Measurements from ENCODE around the gene MYRIP. TPM values are rescaled to one million over a fixed set of nuclear protein-coding genes. Genes with fewer than 3 reads are reported as not detected.
"Not testable (repeated sequence)": the region's sequence is repeated elsewhere in the genome, so short reads cannot be mapped to it uniquely, and the experiment has no call there.

Gene MYRIP
- total RNA-seq (2014; rRNA removed): 0.11 TPM in 1 of 2 replicates, not detected in the other
- polyA plus RNA-seq (2012): 0.11 TPM

GRCh38 chr3:39809181-39809994 is at the start of gene MYRIP:
MYRIP (plus strand) TSS chr3:39809609; CDS start chr3:39900817, 91,208 bp downstream.
- no peak for DNase-seq (ENCODE audit: low read depth)

GRCh38 chr3:39760325-39760724 is 49.1 kb upstream of the MYRIP start:
- no peak for DNase-seq (ENCODE audit: low read depth)

GRCh38 chr3:39762537-39763070 is 46.8 kb upstream of the MYRIP start:
- DNase-seq (ENCODE audit: low read depth): no peak

- no peak for DNase-seq (ENCODE audit: low read depth)
Measured at GRCh38 chr3:39763390-39763789, 46.0 kb upstream of the MYRIP start.

GRCh38 chr3:39765575-39765974 is 43.8 kb upstream of the MYRIP start:
- DNase-seq (ENCODE audit: low read depth): no peak

GRCh38 chr3:39766433-39766832 is 43.0 kb upstream of the MYRIP start:
- no peak for DNase-seq (ENCODE audit: low read depth)

GRCh38 chr3:39766909-39767308 is 42.5 kb upstream of the MYRIP start:
- not testable (repeated sequence) for DNase-seq (ENCODE audit: low read depth)

- not testable (repeated sequence) for DNase-seq (ENCODE audit: low read depth)
Measured at GRCh38 chr3:39778168-39778567, 31.2 kb upstream of the MYRIP start.

GRCh38 chr3:39779511-39780230 is 29.7 kb upstream of the MYRIP start:
- no peak for DNase-seq (ENCODE audit: low read depth)

GRCh38 chr3:39780352-39780751 is 29.1 kb upstream of the MYRIP start:
- DNase-seq (ENCODE audit: low read depth): no peak

GRCh38 chr3:39781025-39781424 is 28.4 kb upstream of the MYRIP start:
- no peak for DNase-seq (ENCODE audit: low read depth)

GRCh38 chr3:39781632-39782031 is 27.8 kb upstream of the MYRIP start:
- no peak for DNase-seq (ENCODE audit: low read depth)

GRCh38 chr3:39783680-39784079 is 25.7 kb upstream of the MYRIP start:
- no peak for DNase-seq (ENCODE audit: low read depth)

GRCh38 chr3:39784922-39785321 is 24.5 kb upstream of the MYRIP start:
- DNase-seq (ENCODE audit: low read depth): no peak

- no peak for DNase-seq (ENCODE audit: low read depth)
Measured at GRCh38 chr3:39788128-39788883, 21.1 kb upstream of the MYRIP start.

- DNase-seq (ENCODE audit: low read depth): no peak
Measured at GRCh38 chr3:39791603-39792002, 17.8 kb upstream of the MYRIP start.

- no peak for DNase-seq (ENCODE audit: low read depth)
Measured at GRCh38 chr3:39794880-39795279, 14.5 kb upstream of the MYRIP start.

- DNase-seq (ENCODE audit: low read depth): no peak
Measured at GRCh38 chr3:39801216-39801615, 8.2 kb upstream of the MYRIP start.

- not testable (repeated sequence) for DNase-seq (ENCODE audit: low read depth)
Measured at GRCh38 chr3:39802486-39802885, 6.9 kb upstream of the MYRIP start.

GRCh38 chr3:39803956-39804355 is 5.5 kb upstream of the MYRIP start:
- DNase-seq (ENCODE audit: low read depth): no peak

GRCh38 chr3:39804951-39805350 is 4.5 kb upstream of the MYRIP start:
- DNase-seq (ENCODE audit: low read depth): no peak

- no peak for DNase-seq (ENCODE audit: low read depth)
Measured at GRCh38 chr3:39805650-39806049, 3.8 kb upstream of the MYRIP start.

All from LHCN-M2 (cell line).